ENCODE measurements around the gene KTN1. TPM values are rescaled to one million over a fixed set of nuclear protein-coding genes. Genes with fewer than 3 reads are reported as not detected.

The KTN1 gene
- total RNA-seq, 1 donor from 2014 or later = 191 TPM

DNA sequence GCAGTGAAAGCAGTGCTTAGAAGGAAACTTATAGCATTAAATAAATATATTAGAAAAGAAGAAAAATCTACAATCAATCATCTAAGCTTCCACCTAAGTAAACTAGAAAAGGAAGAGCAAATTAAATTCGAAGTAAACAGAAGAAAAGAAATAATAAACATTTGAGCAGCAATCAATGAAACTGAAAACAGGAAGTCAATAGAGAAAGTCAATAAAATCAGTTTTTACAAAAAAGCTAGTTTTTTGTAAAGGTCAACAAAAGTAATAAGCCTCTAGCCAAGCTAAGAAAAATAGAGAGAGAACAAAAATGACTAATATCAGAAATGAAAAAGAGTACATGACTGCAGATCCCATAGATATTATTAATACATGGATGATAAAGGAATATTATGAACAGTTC, 34.2 kb upstream of the KTN1 start:
- no peaks in the 10 kb centered on the region for H3F3A ChIP-seq (ENCODE audit: low read depth)
- H3K9me3 Mint-ChIP-seq = no peaks in the 10 kb centered on the region
- H3K4me2 ChIP-seq = no peak overlapping the region

DNA sequence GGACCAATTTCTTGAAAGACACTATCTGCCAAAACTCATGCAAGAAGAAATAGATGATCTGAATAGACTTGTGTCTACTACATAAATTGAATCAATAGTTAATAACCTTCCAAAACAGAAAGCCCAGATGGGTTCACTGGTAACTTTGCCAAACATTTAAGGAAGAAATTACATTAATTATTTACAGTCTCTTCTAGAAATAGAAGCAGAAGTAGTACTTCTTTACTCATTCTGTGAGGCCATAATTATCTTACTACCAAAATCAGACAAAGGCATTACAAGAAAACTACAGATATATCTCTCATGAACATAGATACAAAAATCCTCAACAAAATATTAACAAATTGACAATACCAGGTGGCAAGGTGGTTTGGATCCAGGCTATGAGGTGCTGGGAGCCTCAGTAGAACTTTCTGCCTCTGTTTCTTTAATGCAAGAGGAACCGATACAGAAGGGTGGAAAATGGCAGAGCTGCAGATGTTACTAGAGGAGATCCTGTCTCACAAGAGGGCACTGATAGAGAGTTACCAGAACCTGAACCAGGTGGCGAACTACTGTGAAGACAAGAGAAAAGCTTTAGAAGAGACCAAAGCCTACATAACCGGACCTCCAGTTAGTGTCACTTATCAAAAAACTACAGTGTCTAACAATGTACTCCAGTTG, 33.7 kb upstream of the KTN1 start:
- TF ChIP-seq EZH2 (IDR thresholded peaks at IDR 0.05) = no peak
- TF ChIP-seq EZH2phosphoT487 (IDR thresholded peaks at IDR 0.05) = no peak
- TF ChIP-seq, protein P1, sequence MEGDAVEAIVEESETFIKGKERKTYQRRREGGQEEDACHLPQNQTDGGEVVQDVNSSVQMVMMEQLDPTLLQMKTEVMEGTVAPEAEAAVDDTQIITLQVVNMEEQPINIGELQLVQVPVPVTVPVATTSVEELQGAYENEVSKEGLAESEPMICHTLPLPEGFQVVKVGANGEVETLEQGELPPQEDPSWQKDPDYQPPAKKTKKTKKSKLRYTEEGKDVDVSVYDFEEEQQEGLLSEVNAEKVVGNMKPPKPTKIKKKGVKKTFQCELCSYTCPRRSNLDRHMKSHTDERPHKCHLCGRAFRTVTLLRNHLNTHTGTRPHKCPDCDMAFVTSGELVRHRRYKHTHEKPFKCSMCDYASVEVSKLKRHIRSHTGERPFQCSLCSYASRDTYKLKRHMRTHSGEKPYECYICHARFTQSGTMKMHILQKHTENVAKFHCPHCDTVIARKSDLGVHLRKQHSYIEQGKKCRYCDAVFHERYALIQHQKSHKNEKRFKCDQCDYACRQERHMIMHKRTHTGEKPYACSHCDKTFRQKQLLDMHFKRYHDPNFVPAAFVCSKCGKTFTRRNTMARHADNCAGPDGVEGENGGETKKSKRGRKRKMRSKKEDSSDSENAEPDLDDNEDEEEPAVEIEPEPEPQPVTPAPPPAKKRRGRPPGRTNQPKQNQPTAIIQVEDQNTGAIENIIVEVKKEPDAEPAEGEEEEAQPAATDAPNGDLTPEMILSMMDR (IDR thresholded peaks at IDR 0.05) = no peak
- H3K79me2 ChIP-seq (ENCODE audit: low read depth) = no peaks in the 10 kb centered on the region
- H2AFZ ChIP-seq (replicated peaks) = no peak overlapping the region
- no peaks in the 10 kb centered on the region for H3K27me3 ChIP-seq
- no peak overlapping the region for H3K4me2 ChIP-seq
- peaks cover 5% of the 10 kb centered on the region for H3K4me1 ChIP-seq
- Mint-ChIP-seq H3K27ac (no peak overlapping the region), H3K36me3 (no peaks in the 10 kb centered on the region), H3K9me3 (no peaks in the 10 kb centered on the region), H3K4me1 (peaks cover 4% of the 10 kb centered on the region), H3K4me3 (no peak overlapping the region), H3K27me3 (ENCODE audit: insufficient read depth, low read depth) (peaks cover 5% of the 10 kb centered on the region)
- H4K20me1 ChIP-seq (ENCODE audit: low read depth) = no peaks in the 10 kb centered on the region
- no peak overlapping the region for H3K9ac ChIP-seq
- H3K27ac ChIP-seq = no peak overlapping the region
- no peak for DNase-seq (ENCODE audit: low spot score)
- no peak overlapping the region for H3K4me3 ChIP-seq
- H3K9me3 ChIP-seq (ENCODE audit: low read depth) = no peaks in the 10 kb centered on the region
- no peaks in the 10 kb centered on the region for H3K36me3 ChIP-seq
- H3F3A ChIP-seq (ENCODE audit: low read depth) = no peaks in the 10 kb centered on the region

More for the DNA sequence above, 34.2 kb upstream of the KTN1 start:
- Histone ChIP-seq H3K9ac (no peak overlapping the region), H3K79me2 (ENCODE audit: low read depth) (no peaks in the 10 kb centered on the region), H3K4me3 (no peak overlapping the region), H4K20me1 (ENCODE audit: low read depth) (no peaks in the 10 kb centered on the region), H3K27ac (no peak overlapping the region), H3K9me3 (ENCODE audit: low read depth) (no peaks in the 10 kb centered on the region), H3K36me3 (no peaks in the 10 kb centered on the region), H3K4me1 (peaks cover 5% of the 10 kb centered on the region), H2AFZ (replicated peaks) (no peak overlapping the region), H3K27me3 (no peaks in the 10 kb centered on the region)
- Mint-ChIP-seq H3K27ac (no peak overlapping the region), H3K27me3 (ENCODE audit: insufficient read depth, low read depth) (peaks cover 5% of the 10 kb centered on the region), H3K36me3 (no peaks in the 10 kb centered on the region), H3K4me1 (peaks cover 4% of the 10 kb centered on the region), H3K4me3 (no peak overlapping the region)
- TF ChIP-seq EZH2phosphoT487 (IDR thresholded peaks at IDR 0.05) (no peak), EZH2 (IDR thresholded peaks at IDR 0.05) (no peak)
- TF ChIP-seq, protein P1 (IDR thresholded peaks at IDR 0.05) = no peak
- DNase-seq (ENCODE audit: low spot score) = no peak

DNA sequence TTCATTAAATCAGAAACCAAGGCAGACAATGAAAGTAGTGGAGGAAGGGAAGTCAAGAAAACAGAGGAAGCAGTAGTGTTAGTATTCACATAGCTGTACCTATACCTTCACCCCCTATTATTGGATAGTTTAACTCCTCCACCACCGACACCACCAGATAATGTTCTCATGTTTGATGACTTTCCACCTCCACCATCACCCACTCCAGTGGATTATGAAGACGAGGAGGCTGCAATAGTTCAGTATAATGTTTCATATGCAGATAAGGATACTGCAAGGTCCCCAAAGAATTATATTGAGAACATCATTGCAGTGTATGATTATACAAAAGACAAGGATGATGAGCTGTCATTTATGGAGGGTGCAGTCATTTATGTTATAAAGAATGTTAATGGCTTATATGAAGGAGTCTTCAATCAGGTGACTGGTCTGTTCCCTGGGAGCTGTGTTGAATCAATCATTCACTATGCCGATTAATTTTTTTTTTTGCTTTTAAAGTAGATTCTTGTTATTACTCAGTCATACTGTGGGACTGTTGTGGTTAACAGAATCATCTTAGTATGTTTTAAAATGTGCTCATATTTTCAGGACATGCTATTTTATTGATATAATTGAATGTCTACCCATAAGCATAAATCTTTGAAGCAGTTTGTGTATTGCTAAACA, 32.2 kb upstream of the KTN1 start:
- peaks cover 5% of the 10 kb centered on the region for H3K4me1 ChIP-seq
- Mint-ChIP-seq H3K4me3 (no peak overlapping the region), H3K4me1 (no peaks in the 10 kb centered on the region), H3K27me3 (ENCODE audit: insufficient read depth, low read depth) (peaks cover 5% of the 10 kb centered on the region), H3K27ac (no peak overlapping the region), H3K9me3 (no peaks in the 10 kb centered on the region), H3K36me3 (no peaks in the 10 kb centered on the region)
- no peaks in the 10 kb centered on the region for H4K20me1 ChIP-seq (ENCODE audit: low read depth)
- no peaks in the 10 kb centered on the region for H3K9me3 ChIP-seq (ENCODE audit: low read depth)
- TF ChIP-seq, protein P1 (IDR thresholded peaks at IDR 0.05) = no peak
- TF ChIP-seq EZH2 (IDR thresholded peaks at IDR 0.05) (no peak), EZH2phosphoT487 (IDR thresholded peaks at IDR 0.05) (no peak)
- H3K27me3 ChIP-seq = no peaks in the 10 kb centered on the region
- H3K9ac ChIP-seq = no peak overlapping the region
- H3K4me3 ChIP-seq = no peak overlapping the region
- H2AFZ ChIP-seq (replicated peaks) = no peak overlapping the region
- no peaks in the 10 kb centered on the region for H3F3A ChIP-seq (ENCODE audit: low read depth)
- H3K79me2 ChIP-seq (ENCODE audit: low read depth) = no peaks in the 10 kb centered on the region
- no peaks in the 10 kb centered on the region for H3K36me3 ChIP-seq
- H3K27ac ChIP-seq = no peak overlapping the region
- no peak overlapping the region for H3K4me2 ChIP-seq
- DNase-seq (ENCODE audit: low spot score) = no peak

All from neural progenitor cell (in vitro differentiated cells).